GM10266 (cell line): ENCODE measurements around the gene ITGB8.

Experiments
- DNase-seq: peaks from one replicate; pipeline ENCODE4 v3.0.0; 2012; ENCODE audit errors: extremely low spot score
- TF ChIP-seq, protein P1 (sequence below): IDR thresholded peaks from 2 replicates; pipeline ENCODE4 v1.5.1; 2012; ENCODE audit warnings: mild to moderate bottlenecking, low read depth; ENCODE audit not compliant: control insufficient read depth, insufficient read depth; ENCODE audit errors: missing control alignments

Gene ITGB8

DNA sequence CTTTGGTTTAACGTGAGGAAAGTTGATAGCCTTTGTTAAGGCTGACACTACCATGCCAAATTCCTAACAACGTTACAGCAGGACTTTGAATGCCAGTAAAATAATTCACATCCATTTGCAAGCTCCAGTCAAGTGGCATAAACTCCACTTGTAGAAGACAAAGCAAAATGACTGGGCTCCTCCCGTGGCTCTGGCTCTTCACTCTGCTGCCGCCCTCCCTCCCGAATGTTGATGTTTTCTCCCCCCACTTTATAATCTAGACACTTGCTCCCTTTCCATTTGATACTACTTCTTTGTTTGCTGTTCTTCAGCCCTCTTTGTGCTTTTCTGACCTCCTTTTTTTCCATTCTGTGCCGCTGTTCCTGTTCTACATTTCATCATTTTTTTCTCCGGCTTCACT, 22.8 kb upstream of the ITGB8 start:
- TF ChIP-seq, protein P1, sequence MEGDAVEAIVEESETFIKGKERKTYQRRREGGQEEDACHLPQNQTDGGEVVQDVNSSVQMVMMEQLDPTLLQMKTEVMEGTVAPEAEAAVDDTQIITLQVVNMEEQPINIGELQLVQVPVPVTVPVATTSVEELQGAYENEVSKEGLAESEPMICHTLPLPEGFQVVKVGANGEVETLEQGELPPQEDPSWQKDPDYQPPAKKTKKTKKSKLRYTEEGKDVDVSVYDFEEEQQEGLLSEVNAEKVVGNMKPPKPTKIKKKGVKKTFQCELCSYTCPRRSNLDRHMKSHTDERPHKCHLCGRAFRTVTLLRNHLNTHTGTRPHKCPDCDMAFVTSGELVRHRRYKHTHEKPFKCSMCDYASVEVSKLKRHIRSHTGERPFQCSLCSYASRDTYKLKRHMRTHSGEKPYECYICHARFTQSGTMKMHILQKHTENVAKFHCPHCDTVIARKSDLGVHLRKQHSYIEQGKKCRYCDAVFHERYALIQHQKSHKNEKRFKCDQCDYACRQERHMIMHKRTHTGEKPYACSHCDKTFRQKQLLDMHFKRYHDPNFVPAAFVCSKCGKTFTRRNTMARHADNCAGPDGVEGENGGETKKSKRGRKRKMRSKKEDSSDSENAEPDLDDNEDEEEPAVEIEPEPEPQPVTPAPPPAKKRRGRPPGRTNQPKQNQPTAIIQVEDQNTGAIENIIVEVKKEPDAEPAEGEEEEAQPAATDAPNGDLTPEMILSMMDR = no peak

DNA sequence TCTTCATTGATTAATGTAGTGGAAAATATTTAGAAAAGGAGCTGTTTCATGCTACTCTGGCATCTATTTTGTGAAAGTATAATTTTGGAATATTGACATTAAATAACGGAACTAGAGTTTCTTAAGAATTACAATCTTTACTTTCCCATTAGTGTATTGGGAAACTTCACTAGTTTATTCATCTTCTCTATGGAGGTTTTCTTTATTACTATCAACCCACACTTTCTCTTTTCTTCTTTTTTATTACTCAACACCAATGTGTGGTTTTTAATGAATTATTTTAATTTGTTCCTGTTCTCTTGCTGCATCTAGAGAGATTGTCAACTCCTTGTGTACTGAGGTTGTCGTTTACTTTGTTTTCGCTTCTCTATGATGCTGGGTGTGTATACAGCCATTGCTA, 20.4 kb upstream of the ITGB8 start:
- DNase-seq = no peak

More for the DNA sequence above, 22.8 kb upstream of the ITGB8 start:
- no peak for DNase-seq

DNA sequence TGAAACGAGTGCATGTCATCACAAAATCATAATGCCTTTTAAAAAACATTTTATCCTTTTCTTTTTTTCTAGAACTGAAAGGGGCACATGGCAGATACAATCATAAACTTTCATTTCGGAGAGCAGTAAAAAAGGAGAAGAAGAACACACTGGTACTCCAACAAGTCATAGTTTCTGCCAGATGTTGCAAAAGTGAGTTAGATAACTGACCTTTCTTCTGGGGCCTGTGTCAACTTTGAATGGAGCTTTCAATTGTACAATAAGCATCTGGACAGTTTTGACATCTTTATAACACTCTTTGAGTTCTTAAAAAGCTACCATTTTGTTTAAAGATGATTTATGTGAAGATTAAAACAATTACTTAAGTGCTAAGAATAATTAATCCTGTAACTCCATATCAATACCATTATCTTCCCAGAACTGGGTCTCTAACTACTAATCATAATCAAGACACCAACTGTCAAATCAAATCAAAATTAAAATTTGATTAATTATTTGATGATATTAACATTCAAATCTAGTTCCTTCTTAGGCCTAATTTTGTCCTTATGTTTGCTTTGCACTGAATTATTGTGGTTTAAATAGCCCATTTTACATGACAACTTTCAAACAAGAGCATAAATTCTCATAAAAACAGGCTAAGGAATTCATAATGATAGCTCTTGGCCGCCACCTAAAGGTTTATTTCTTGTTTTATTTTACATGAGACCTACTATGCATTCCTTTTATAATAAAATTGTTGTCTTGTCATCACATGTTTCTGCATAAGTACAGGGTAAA, 19.5 kb upstream of the ITGB8 start:
- TF ChIP-seq, protein P1 = peak; percentile 40
- no peak for DNase-seq

More for the DNA sequence above, 20.4 kb upstream of the ITGB8 start:
- TF ChIP-seq, protein P1 = no peak

DNA sequence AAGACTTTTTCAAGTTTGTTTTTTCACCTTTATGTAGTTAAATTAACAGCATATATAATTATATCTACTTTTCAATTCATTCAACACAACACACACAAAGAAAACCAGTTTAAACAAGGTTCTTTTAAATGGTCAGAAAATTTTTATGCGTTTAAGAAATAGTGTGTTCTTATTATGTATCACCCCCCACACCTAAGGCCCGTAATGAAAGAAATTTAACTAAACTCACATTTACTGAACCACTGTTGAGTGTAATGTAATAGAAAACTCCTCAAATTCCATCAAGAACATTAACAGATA, 19.0 kb upstream of the ITGB8 start:
- DNase-seq = no peak
- TF ChIP-seq, protein P1 = no peak

DNA sequence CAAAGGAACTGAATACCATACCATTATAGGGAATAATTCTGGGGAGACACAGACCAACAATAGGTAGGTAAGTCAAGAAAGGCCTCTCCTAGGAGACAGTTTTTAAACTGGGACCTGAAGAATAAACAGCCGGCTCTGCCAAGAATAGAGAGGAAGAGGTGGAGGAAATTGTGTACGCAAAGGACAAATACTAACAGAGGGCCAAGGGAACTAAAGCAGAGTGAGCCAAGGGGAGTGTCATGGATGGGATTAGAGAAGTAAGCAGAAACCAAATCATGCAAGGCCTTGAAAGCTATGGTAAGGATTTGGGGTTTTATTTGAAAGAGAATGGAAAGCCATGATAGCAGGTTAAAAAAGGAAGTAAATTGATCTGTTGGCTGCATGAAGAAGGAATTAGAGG, 18.1 kb upstream of the ITGB8 start:
- DNase-seq = no peak
- TF ChIP-seq, protein P1 = no peak

DNA sequence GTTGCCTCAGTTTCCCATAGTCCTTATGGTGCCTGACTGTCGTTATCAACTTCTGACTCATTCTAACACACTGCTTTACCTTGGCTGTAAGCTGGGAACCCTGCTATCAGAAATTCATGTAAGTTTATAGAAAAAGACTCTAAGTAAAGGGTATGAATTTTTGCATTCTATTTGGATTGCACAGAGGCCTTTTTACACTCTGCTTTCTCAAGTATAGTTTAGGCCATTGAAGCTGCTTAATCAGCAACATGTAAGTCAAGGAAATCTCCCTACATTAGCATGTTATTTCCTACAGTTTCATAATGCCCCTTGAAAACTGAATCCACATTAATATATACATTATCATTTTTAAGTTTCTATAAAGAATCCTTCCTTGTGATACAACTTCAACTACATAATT, 17.1 kb upstream of the ITGB8 start:
- DNase-seq = no peak
- TF ChIP-seq, protein P1 = no peak

DNA sequence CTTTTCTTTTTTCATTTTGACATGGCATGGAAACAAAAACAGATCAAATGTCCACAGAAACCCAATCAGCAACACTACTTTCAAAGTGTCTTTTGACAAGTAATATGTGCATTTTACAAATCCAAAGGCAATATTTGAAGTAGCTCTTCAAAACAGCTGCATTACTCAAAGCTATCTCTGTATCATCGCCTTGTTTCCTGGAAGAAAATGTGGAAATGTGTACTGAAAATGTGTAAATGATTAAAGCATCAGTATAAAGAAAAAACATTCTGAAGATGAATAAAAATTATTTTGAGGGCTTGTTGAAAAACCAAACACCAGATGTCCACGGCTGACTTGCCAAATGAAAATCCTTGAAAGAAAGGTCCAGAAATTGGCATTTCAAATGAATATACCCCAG, 16.5 kb upstream of the ITGB8 start:
- TF ChIP-seq, protein P1 = no peak
- DNase-seq = no peak
